Choroid plexus epithelial cell (primary cell): Measurements from ENCODE around the gene COL15A1.

Source experiments
- DNase-seq: peaks from one replicate; pipeline ENCODE4 v3.0.0-alpha.2; 2010; ENCODE audit warnings: low read depth
- H3K4me3 ChIP-seq: 2 replicates; pipeline ENCODE4 v1.5.1; 2011; ENCODE audit warnings: low read depth, mild to moderate bottlenecking, control low read depth, low read length, moderate library complexity
- CTCF ChIP-seq: conservative IDR thresholded peaks from 2 replicates; pipeline ENCODE4 v1.5.1; 2011; ENCODE audit warnings: low read depth, mild to moderate bottlenecking, control low read depth, inconsistent platforms, low read length, moderate library complexity

Gene COL15A1

DNA sequence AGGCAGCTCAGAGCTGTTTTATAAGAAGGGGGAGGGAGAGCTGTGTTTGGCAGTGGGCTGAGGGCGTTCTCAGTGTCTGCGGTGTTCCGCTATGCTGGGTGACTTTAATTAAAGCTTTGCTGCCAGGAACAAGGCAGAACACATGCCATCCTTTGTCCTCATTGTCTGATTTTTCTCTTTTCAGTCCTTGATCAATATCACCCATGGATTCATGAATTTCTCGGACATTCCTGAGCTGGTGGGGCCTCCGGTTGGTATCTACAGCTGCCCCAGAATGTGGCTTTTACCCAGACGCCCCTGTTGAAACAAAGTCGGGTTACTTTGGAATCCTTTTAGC lies 94.7 kb downstream of the COL15A1 start:
- no peak for TF ChIP-seq CTCF
- no peak overlapping the region for H3K4me3 ChIP-seq
- no peak for DNase-seq

- TF ChIP-seq CTCF = no peak
- no peak for DNase-seq
- H3K4me3 ChIP-seq = no peak overlapping the region
Measured at GRCh38 chr9:99039505-99040182, 95.9 kb downstream of the COL15A1 start.

DNA sequence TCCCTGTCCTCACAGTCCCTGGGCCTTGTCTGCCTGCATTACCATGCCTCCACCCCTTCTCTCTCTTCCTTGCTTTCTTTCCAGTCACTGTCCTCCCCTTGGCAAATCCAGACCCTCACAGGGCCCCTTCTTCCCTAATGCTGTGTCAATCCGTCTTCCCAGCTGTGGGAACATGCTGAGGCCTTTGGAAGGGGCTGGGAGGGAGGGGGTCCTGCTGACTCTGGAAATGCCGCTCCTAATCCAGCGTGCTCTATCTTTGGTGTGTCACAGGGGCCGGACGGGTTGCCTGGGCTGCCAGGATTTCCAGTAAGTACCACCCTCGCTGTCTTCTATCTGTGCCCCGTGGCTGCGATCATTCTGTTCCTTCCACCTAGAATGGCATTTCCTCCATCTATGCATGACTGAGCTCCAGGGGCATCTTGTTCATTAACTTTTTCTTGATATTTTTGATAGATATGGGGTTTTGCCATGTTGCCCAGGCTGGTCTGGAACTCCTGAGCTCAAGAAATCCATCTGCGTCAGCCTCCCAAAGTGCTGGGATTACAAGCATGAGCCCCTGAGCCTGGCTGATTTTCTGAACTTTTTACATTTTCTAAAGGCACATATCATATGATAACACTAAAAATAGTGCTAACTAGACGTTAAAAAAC lies 96.7 kb downstream of the COL15A1 start:
- DNase-seq = no peak
- no peak for TF ChIP-seq CTCF
- H3K4me3 ChIP-seq = no peak overlapping the region

GRCh38 chr9:99040911-99041582 lies 97.3 kb downstream of the COL15A1 start:
- no peak for TF ChIP-seq CTCF
- H3K4me3 ChIP-seq = no peak overlapping the region
- DNase-seq = peak; percentile 88

GRCh38 chr9:99041618-99042017 lies 97.9 kb downstream of the COL15A1 start:
- DNase-seq = no peak
- no peak overlapping the region for H3K4me3 ChIP-seq
- no peak for TF ChIP-seq CTCF

- no peak overlapping the region for H3K4me3 ChIP-seq
- no peak for DNase-seq
- no peak for TF ChIP-seq CTCF
Measured at GRCh38 chr9:99042620-99043019, 98.9 kb downstream of the COL15A1 start.
